ENCODE data around the gene PRELP.
A peak's percentile ranks its signal among the peaks of the same experiment; 100 is the strongest.
"Not testable (repeated sequence)": the region's sequence is repeated elsewhere in the genome, so short reads cannot be mapped to it uniquely, and the experiment has no call there.

The PRELP gene

DNA sequence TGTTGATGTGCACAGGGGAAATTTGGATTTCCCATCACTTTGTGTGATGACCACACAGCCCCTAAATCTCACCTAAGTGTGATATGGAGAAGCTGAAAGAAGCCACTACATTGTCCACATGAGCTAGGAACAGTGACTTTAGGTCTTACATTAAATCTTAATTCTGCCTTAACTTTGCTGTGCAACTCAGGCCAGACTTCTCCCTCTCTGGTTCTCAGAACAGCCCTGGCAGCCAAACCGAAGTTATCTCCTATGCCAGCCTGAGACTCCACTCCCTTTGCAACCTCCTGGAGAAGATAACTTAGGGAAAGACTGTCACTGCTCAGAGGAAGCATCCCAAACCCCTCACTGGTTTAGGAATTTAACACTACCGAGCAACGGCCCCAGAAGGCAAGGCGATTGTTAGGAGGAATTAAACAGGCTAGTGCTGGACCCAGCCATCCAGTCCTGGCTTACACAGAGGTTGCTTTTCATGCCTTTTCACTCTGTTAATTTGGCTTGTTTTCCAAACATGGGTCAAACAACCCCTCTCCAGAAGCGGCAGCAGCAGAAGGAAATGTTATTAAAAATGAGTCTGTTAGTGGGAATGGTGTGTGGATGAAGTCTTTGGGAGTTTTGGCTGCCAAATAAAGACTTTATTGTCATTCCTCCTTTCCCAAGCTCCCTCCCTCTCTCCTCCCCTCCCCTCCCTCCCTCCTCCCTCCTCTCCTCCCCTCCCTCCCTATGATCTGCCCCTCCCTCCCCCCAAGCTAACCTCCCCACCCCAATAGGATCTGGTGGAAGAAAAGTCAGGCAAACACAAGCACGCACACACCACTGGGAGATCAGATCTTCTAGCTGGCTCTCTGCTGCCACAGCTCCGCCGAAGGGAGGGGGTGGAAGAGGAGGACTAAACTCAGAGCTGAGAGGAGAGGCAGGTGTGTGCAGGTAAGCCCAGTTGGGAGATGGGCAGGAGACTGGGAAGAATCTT lies at the start of gene PRELP:
TSS of gene PRELP (plus strand) at position 795 of the 970 bp plus-strand sequence. CDS start 7,379 bp downstream, outside the sequence.
- peak; percentile 35 for DNase-seq

DNA sequence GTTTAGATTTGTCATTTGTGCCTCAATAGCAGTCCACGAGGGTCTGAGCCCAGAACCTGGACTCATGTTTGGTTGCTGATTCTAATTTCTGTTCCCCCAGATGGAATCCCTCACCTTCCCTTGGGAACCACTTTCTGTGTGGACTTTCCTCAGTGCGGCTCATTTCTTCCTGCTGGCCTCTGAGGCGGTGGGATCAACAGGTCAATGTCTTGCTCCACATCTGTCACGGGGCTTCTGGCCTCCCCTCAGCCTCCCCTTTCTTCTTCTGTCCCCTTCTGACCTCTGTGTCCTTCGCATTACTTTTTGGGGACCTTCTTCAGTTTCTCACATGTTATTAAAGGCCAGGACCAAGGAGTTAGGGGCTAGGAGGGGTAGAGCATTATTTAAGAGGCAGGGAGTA lies 49.2 kb upstream of the PRELP start:
- DNase-seq: no peak

DNA sequence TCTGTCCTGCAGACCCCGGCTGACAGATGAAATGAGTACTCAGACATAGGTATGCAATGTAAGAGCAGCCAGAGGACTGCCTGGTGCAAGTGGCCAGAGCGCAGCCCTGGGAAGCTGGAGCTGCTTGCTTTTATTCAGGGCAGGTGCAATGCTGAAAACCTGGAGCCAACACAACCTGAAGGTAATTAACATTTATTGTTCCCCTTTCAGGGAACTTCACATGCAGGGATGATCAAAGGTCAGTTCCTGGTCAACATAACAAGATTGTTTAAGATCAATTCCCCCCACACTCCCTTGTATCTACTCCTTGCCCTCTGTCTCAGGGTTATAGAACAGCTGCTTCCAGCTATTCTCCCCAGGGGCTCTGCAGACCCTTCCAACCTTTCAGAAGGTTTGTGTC lies 48.7 kb upstream of the PRELP start:
- DNase-seq: no peak

DNA sequence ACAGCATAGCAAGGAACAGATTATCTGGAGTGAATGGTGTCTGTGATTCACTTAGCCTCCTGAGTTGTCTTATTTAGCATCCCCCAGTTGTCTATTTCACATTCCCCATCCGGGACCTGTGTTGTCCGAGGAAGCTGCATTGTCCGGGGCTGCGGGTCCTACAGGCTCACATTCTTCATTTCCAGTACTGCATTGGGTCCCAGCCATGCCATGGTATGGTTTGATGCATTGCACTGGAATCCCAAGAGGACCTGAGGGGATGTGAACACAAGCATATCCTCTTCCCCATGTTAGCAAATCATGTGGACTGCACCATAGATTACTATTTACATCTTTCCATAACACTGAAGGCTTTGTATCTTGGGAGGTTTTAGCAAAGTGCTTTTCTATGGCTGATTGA lies 48.2 kb upstream of the PRELP start:
- DNase-seq: no peak

DNA sequence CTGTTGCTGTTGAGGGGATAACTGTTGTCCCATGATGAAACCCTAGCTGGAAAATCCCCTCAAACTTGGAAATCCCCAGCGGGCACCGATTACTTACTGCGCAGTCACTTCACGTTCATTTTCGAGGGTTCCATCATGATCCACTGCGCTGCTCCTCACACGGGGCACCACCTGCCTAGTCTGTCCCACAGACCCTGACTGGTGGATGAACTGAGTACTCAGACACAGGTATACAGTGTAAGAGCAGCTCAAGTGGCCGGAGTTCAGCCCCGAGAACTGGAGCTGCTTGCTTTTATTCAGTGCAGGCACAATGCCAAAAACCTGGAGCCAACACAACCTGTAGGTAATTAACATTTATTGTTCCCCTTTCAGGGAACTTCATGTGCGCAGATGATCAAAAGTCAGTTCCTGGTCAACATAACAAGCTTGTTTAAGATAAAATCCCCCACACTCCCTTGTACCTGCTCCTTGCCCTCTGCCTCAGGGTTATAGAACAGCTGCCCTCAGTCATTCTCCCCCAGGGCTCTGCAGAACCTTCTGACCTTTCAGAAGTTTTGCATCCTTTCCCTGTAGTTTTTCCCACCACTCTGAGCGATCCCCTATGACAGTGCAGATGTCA lies 46.5 kb upstream of the PRELP start:
- no peak for DNase-seq

DNA sequence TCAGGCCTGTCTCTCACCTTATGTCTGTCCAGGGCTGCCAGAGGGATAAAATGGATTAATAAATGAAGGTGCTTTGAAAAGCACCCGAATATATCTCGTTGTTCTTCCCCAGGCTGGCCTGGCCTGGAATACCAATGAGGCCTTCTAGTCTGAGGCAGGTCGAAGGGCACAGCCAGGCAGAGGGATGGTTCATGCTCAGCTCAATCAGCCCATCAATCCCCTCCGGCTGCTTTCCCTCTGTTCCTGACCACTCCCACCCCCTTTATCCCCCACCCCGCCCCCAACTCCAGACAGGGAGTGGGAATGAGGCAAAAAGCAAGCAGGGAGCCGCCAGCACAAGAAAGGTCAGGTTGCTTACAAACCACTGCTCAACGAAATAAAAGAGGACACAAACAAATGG lies 40.0 kb upstream of the PRELP start:
- no peak for DNase-seq

DNA sequence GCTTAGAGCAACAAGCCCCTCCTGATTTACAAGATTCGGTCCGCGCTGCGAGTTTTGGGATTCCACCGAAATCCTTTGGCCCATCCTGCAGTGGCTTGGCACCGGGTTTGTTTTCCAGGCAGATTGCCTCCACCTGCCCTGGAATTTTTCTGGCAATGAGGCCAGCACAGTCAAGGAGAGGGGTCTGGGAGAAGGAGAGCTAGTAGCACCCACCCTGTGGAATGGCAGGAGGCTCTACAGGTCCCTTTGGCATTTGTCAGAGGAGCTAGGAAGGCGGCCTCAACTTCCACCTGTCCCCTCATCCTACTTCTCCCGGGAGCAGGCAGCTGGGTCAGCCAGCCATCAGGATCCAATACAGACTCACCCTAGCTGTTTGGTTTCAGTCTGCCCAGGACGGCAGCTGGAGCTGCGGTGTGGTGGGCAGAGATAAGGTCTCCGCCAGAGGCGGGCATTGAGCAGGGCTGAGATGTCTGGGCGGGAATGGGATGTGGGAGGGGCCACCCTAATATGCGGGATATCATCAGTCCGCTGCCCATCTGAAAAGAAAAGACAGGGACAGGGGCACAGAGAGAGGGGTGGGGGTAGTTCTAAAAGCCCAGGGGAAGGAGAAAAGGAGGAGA lies 37.8 kb upstream of the PRELP start:
- no peak for DNase-seq

DNA sequence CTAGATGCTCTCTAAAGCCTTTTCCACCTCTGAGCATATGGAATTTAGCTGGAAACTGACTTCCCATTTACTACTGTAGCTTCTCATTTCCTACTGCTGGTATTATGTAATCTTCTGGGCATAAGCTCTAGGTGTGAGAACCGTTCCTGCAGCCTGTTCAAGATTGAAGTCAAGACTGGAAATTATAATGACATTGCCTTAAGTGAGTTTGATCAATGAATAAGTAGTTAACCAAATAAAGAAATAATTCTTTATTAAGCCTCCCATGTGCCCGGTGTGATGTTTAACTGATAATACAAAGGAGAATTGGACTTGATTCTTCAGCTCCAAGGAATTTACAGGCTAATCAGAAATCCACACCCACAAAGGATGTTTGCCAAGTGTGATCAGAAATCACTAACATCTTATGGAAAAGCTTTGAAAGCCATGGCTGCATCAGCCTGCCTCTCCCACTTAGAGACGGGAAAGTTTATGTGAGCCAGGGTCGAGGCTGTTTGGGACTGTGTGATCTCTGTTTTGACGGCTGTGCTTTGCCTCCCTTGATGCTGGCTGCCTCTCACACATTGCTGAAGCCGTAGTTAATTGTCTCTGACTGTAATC lies 36.4 kb upstream of the PRELP start:
- DNase-seq: no peak

DNA sequence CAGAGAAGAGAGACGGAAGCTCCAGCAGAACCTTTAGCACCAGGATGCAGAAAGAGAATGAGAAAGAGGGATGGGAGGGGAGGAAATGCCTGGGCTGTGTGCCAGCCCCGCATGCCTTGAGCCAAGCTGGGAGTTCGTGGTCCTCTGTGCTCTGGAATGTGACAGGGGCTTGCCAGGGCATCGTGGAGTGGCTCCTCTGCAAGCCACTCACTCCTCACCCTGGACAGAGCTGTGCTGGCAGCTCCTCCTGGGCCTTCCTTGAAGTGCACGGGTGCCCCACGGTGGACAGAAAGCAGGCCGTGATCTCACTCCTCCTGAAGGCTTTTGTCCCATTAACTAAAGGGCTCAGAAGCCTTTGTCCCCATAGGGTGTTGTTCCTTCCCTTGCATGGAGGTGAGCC lies 34.8 kb upstream of the PRELP start:
- peak; percentile 81 for DNase-seq

DNA sequence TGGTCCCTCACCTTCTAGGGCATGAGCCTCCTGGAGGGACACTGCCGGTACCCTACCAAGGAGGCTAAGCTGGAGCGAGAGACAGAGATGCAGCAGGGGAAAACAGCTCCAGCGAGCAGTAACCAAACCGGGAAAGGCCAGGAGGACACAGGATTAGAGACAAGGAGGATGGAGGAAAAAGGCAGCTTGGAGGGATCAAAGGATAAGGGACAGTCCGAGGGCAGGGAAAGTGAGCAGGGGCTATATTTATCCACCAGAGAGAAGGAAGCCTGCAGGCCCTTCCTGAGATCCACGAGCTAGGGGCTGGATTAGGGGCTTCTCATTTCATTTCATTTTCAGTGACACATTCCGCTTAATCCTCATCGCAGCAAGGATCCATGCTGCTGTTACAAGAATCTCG lies 33.8 kb upstream of the PRELP start:
- DNase-seq: no peak

DNA sequence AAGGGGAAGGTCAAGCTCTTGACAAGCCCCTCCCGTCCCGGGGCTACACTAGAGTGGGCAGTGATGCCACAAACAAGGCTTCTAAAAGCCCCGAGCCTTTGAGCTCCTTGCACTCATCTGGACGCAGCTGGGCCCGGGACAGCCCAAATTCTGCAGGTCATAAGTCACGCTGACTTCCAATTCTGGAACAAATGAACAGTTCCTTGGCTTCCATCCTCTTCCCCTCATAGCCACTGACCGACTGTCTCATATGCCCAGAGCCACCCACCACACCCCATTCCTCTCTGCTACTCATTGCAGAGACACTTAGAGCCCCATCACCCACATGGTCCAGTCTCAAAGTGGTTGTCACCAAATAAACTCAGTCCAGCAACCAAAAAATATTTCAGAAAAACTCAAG lies 32.8 kb upstream of the PRELP start:
- DNase-seq: no peak

DNA sequence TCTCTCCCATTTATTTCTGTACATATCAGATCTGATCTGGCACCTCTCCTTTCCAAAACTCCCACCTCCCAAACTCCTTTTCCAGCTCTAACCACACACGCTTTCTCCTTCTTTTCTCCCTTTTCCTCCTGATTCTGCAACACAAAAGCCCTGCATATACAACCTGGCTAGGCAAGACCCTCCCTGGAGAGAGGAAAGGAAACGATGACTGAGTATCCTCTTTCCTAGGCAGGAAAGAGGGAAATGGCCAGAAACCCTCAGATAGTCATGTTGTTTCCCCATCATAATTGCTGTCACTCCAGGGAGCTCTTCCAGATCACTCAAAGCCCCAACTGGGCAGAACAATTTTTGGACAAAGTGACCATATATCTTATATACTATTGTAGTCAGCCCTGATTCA lies 32.3 kb upstream of the PRELP start:
- DNase-seq: no peak

DNA sequence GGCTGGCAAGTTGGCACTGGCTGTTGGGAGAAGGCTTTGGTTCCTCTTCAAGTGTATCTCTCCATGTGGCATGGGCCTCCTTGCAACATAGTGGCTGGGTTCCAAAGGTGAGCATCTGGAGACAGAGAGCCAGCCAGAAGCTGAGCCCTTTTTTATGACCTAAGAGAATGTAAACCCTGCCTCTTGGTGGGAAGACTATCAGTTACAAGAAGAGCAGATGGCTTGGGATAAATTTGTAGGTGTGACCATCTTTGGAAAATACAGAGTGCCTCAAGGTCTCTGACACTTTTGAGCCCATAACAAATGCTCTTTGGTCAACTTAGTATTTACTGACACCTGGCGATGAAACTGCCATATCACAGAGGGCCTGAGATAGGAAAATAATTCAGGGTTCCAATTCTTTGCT lies 31.4 kb upstream of the PRELP start:
- DNase-seq: no peak

DNA sequence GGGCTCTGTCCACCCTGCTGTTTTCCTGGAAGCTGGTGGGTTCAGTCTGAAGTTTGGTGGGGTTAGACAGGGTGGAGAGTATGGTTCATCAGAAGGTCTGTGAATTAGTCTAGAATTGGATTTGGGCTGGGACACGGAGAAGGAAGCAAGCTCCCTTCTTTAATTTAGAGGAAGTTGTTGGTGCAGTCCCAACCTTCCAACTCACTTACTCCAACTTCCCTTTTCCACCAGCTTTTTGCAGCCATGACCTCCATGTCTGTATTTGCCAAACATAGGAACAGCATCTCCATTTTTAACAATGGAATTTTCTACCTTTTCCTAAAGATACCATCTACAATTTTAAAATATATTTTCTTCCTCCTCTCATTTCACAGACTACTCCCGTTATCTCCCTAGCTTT lies 28.5 kb upstream of the PRELP start:
- DNase-seq: no peak

DNA sequence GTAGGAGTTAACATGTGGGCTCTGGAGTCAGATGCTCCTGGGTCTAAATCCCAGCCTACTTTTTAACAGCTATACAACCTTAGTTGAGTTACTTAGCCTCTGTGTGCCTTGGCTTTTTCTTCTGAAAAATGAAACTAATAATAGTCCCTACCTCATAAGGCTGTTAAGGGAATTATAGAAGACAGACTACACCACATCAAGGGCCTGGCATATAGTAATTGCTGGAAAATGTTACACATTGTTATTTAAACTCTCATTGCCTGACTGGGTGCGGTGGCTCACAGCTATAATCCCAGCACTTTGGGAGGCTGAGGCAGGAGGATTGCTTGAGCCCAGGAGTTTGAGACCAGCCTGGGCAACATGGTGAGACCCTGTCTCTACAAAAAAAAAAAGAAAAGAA lies 28.0 kb upstream of the PRELP start:
- DNase-seq: not testable (repeated sequence)

DNA sequence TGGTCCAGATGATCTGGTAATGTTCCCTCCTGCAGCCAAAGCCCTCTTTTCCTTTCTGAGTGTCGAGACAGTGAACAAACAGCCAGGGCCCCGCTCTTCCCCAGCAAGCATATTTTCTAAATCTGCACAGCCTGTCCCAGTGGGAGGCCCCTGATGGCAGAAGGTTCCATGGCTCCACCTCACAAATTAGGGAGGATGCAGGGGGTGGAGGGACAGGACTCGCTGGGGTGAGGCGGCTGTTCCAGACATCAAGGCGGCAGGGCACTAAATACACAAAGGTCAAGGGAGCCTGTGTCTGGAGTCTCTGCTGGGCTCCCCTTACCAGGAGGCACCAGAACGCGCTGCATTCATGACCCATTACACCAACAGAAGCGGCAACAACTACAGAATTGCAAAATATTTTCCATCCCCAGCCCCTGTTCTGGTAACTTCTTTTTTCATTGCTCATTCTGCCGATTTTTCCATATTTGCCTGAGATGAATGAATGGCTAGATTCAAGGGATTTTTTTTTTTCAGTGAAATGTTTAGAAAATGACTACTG lies 27.0 kb upstream of the PRELP start:
- DNase-seq: no peak

DNA sequence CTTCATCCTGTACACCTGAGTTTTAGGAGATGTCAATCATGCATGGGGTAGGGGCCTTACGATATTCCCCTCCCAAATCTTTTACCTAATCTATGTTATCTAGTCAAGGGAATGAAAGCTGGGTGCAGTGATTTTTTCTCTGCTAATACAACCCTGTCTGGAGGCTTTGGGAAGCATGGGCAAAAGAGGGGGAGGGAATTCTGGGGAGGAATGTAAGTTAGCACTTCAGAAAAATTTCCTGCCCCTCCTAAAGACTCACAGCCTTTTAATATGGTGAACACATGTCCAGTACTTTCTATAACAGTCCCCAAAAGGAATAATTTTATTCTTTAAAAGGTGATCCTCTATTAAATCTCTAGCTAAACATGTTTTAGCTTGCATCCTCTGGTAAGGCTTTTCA lies 25.6 kb upstream of the PRELP start:
- DNase-seq: no peak

DNA sequence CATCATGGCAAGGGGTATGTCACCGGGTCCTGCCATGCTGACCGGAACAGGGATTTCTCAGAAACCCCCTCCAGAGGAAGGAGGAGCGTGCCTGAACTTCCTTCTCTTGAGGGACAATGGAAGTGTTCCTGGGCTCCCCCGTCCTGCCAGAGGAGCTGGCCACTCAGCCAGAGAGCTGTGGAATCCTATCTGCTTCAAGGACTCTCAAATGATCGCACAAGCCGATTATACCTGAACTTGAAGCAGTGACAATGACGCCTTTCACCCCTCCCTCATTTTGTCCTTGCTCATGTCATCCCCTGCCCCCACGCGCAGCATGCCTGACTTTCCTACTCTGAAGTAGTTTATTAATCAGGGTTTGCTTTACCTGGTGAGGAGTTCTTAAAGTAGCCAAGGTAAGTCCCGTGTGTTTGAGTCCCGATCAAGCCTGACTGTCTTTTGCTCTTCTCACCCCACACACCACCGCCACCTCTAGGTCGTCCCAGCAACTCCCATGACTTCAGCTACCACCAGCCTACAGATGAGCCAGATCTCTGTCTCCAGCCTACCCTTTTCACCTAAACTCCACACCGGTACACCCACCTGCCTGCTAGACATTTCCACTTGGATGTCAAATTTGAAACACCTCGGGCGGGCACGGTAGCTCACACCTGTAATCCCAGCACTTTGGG lies 25.0 kb upstream of the PRELP start:
- no peak for DNase-seq

DNA sequence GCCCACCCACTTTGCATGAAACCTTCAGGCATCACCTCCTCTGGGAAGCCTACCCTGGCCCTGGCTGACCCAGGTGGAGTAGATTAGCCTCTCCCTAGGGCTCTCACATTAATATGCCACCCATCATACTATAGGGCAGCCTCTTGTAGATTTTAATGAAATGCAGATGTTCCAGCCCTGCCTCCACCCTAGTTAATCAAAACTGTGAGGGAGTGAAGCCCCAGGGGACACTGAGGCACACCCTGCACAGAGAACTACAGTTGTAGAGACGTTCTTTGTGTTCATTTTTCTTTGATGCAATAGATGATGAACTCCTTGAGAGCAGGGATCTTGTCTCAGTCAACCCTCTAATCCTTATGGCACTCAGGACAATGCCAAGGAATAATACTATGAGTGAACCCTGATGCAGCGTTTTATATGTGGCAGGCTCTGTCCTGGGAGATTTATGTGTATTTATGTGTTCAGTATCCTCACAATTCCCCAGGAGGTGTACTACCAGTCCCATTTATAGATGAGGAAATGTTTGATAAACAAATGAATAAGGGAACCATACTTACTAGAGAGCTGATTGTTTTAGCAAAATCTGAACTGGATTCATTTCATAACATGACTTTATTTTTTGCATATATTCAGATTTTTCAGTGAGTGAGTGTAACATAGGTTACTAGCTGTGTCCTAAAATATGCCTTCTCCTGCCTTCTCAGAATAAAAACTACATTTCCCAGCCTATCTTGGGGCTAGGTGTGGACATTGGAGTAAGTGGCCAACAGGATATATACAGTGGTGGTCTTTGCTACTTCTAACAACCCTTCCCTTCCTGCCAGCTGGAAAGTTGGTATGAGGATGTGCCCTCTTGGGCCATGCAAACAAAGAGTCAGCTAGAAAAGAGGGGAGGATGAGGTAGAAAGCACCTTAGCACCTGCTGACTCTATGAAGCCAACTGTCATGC lies 23.5 kb upstream of the PRELP start:
- DNase-seq: no peak

DNA sequence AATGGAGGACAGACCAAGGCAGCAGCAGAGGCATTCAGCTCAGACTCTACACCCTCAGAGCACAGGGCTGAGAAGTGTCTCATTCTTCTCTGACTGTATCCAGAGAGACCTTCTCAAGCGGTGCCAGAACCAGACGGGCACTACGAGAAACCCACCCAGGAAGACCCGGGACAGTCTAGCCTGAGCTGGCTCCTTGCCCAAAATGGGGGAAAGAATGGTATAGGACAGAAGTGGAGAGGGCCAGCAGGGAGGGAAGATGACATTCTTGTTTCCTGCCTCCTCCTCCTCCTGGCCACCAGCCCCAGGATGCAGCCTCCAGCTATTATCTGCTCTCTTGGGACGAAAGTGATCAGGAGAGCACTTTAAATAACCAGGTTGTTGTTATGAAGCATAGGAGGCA lies 22.6 kb upstream of the PRELP start:
- no peak for DNase-seq

DNA sequence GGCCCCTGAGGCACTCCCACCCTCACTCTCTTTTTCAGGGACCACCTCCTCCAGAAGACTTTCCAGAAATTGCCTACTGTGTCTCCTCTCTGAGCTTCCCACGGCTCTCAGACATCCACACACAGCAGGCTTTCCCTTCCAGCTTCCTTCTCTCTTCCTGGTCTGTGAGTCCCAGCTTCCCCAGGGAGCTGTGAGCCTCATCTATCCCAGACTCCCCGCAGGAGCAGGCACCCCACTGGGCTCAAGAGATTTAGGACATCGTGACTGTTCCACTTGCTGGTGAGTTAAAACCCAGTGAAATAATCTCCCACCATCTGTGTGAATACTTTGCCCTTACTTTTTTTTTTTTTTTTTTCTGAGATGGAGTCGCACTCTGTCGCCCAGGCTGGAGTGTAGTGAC lies 22.0 kb upstream of the PRELP start:
- no peak for DNase-seq

All from EL (cell line).